ENCODE measurements around the gene THTPA. TPM values are rescaled to one million over a fixed set of nuclear protein-coding genes. Genes with fewer than 3 reads are reported as not detected.

Gene THTPA
- total and polyA plus RNA-seq, 2 of the 13 experiments (the other 11 are each of a cell fraction or from before 2014, with no cell fraction given): 7.4 to 8.7 TPM

DNA sequence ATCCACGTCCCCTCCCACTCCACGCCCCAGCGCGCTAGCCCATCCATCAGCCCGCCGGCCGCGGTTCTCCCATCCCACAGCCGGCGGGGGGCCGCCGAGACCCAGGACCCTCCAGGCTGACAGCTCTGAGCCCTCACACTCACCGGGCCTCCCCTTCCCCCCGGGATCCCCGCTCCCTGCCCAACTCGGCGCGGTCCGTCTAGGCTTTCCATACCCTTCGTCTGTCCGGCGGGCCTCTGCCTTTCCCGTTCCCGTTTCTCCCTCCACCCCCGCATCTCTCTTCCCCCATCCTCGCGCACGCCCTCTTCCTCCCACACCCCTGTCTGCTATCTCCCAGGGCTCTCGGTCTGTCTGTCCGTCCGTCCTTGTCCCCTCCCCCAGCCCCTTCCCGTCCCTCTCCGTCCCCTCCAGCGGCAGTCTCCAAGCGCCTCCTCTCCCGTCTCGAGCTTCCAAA lies 5.2 kb upstream of the THTPA start:
- intact Hi-C loops (cut with micrococcal nuclease; ENCODE audit: unreplicated experiment) (loop anchor here (1.0 kb wide), 1 partner anchor 16 kb away; the partner anchor contains the start of gene AP1G2), in situ Hi-C loops (cut with HindIII; ENCODE audit: extremely low pct_ligation_motif_present, low pct_unique_long_range_greater_than_20kb) (no loop called here)
- Histone ChIP-seq H2AFZ (ENCODE audit: low read length) (peak overlapping the region; percentile 52), H3K9ac (ENCODE audit: insufficient read depth, low read depth, low read length) (peak overlapping the region; percentile 75; the same call in 1 of the 2 replicates), H3K27me3 (ENCODE audit: control insufficient read depth in 1 of 2, insufficient read depth in 2 of 2, low read length in 2 of 2) (no peaks in the 10 kb centered on the region; a peak in 1 of 5 replicates), H3K4me3 (replicated peaks in 1 of 3; ENCODE audit: insufficient read depth in 1 of 3, low read depth in 2 of 3, low read length in 3 of 3) (peak overlapping the region; percentile 66 to 84 (median 79)), H4K20me1 (ENCODE audit: insufficient read depth, low read length) (no peaks in the 10 kb centered on the region), H3K27ac (ENCODE audit: extremely low read length, insufficient read depth, low read length) (no peak overlapping the region), H3K36me3 (replicated peaks in 1 of 2; ENCODE audit: control insufficient read depth in 1 of 2, insufficient read depth in 2 of 2, low read length in 2 of 2) (no peaks in the 10 kb centered on the region), H3K79me2 (ENCODE audit: insufficient read depth, low read length) (no peaks in the 10 kb centered on the region), H3K4me2 (ENCODE audit: low read depth, low read length) (peak overlapping the region; percentile 90), H3K9me3 (ENCODE audit: low read length) (no peaks in the 10 kb centered on the region), H3K4me1 (ENCODE audit: insufficient read depth, low read length) (peaks cover 71% of the 10 kb centered on the region)
- 43% methylated on average over 37 of the region's 37 CpGs for WGBS (ENCODE audit: low lambda C conversion rate)
- no TSS peak for BruUV-seq (replicated peaks)
- DNase-seq (ENCODE audit: low spot score) (no peak), FAIRE-seq (no peak), ATAC-seq (no peak)
- ChIA-PET POLR2A (interaction anchor here (0.9 to 1.9 kb wide), 5 partner anchors 9 to 456 kb away, joined by 3 to 12 read pairs (median 5); partner anchors contain the start of genes ACIN1, C14orf119 and PABPN1), CTCF (ENCODE audit: low intra/inter-chr PET ratio, low total read pairs) (interaction anchor here (1.0 kb wide), 1 partner anchor 11 kb away, joined by 3 read pairs; no protein-coding TSS in a partner anchor)
- TF ChIP-seq, protein P1, sequence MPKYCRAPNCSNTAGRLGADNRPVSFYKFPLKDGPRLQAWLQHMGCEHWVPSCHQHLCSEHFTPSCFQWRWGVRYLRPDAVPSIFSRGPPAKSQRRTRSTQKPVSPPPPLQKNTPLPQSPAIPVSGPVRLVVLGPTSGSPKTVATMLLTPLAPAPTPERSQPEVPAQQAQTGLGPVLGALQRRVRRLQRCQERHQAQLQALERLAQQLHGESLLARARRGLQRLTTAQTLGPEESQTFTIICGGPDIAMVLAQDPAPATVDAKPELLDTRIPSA (CRISPR knock-in tag; IDR thresholded peaks at IDR 0.05; ENCODE audit: borderline replicate concordance): 0 out of 2 replicates have a peak, but pooled peaks have one; percentile 88
- TF ChIP-seq, protein P2, sequence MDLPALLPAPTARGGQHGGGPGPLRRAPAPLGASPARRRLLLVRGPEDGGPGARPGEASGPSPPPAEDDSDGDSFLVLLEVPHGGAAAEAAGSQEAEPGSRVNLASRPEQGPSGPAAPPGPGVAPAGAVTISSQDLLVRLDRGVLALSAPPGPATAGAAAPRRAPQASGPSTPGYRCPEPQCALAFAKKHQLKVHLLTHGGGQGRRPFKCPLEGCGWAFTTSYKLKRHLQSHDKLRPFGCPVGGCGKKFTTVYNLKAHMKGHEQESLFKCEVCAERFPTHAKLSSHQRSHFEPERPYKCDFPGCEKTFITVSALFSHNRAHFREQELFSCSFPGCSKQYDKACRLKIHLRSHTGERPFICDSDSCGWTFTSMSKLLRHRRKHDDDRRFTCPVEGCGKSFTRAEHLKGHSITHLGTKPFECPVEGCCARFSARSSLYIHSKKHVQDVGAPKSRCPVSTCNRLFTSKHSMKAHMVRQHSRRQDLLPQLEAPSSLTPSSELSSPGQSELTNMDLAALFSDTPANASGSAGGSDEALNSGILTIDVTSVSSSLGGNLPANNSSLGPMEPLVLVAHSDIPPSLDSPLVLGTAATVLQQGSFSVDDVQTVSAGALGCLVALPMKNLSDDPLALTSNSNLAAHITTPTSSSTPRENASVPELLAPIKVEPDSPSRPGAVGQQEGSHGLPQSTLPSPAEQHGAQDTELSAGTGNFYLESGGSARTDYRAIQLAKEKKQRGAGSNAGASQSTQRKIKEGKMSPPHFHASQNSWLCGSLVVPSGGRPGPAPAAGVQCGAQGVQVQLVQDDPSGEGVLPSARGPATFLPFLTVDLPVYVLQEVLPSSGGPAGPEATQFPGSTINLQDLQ (CRISPR knock-in tag; IDR thresholded peaks at IDR 0.05): peak; percentile 52; the same call in 1 of the 2 replicates
- no peak for TF ChIP-seq SIX1 (CRISPR knock-in tag; IDR thresholded peaks at IDR 0.05; ENCODE audit: borderline replicate concordance)
- no peak for TF ChIP-seq ZNF775 (CRISPR knock-in tag; IDR thresholded peaks at IDR 0.05; ENCODE audit: borderline replicate concordance)
- TF ChIP-seq ZSCAN12 (CRISPR knock-in tag; IDR thresholded peaks at IDR 0.05): no peak
- no peak for TF ChIP-seq ATRX (CRISPR knock-in tag; IDR thresholded peaks at IDR 0.05; ENCODE audit: borderline replicate concordance)
- no peak for TF ChIP-seq RFXANK (CRISPR knock-in tag; IDR thresholded peaks at IDR 0.05)
- no peak for TF ChIP-seq RNF2 (conservative IDR thresholded peaks at IDR 0.05; ENCODE audit: low read depth)
- TF ChIP-seq AKAP8 (CRISPR knock-in tag; IDR thresholded peaks at IDR 0.05): no peak
- TF ChIP-seq AGO1 (IDR thresholded peaks at IDR 0.05; ENCODE audit: low read depth, low read length, poor library complexity, severe bottlenecking): peak; percentile 20
- TF ChIP-seq, protein P3, sequence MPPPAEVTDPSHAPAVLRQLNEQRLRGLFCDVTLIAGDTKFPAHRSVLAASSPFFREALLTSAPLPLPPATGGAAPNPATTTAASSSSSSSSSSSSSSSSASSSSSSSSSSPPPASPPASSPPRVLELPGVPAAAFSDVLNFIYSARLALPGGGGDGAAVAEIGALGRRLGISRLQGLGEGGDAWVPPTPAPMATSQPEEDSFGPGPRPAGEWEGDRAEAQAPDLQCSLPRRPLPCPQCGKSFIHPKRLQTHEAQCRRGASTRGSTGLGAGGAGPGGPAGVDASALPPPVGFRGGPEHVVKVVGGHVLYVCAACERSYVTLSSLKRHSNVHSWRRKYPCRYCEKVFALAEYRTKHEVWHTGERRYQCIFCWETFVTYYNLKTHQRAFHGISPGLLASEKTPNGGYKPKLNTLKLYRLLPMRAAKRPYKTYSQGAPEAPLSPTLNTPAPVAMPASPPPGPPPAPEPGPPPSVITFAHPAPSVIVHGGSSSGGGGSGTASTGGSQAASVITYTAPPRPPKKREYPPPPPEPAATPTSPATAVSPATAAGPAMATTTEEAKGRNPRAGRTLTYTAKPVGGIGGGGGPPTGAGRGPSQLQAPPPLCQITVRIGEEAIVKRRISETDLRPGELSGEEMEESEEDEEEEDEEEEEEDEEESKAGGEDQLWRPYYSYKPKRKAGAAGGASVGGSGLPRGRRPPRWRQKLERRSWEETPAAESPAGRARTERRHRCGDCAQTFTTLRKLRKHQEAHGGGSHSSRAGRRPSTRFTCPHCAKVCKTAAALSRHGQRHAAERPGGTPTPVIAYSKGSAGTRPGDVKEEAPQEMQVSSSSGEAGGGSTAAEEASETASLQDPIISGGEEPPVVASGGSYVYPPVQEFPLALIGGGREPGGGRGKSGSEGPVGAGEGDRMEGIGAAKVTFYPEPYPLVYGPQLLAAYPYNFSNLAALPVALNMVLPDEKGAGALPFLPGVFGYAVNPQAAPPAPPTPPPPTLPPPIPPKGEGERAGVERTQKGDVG (CRISPR knock-in tag; IDR thresholded peaks at IDR 0.05; ENCODE audit: borderline replicate concordance): no peak
- TF ChIP-seq GTF3A (CRISPR knock-in tag; conservative IDR thresholded peaks at IDR 0.05): 0 out of 2 replicates have a peak, but pooled peaks have one; percentile 2
- TF ChIP-seq, protein P4, sequence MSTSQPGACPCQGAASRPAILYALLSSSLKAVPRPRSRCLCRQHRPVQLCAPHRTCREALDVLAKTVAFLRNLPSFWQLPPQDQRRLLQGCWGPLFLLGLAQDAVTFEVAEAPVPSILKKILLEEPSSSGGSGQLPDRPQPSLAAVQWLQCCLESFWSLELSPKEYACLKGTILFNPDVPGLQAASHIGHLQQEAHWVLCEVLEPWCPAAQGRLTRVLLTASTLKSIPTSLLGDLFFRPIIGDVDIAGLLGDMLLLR (CRISPR knock-in tag; IDR thresholded peaks at IDR 0.05): no peak
- TF ChIP-seq IKZF1 (IDR thresholded peaks at IDR 0.05): 0 out of 2 replicates have a peak, but pooled peaks have one; percentile 20
- TF ChIP-seq RARA (CRISPR knock-in tag; IDR thresholded peaks at IDR 0.05): no peak
- TF ChIP-seq, protein P5, sequence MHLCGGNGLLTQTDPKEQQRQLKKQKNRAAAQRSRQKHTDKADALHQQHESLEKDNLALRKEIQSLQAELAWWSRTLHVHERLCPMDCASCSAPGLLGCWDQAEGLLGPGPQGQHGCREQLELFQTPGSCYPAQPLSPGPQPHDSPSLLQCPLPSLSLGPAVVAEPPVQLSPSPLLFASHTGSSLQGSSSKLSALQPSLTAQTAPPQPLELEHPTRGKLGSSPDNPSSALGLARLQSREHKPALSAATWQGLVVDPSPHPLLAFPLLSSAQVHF (CRISPR knock-in tag; IDR thresholded peaks at IDR 0.05): peak; percentile 79; the same call in 1 of the 2 replicates
- no peak for TF ChIP-seq NFE2 (CRISPR knock-in tag; IDR thresholded peaks at IDR 0.05)

All from HepG2 (cell line).